Stimulated activated CD8-positive, alpha-beta memory T cell treated with anti-CD3 and anti-CD28 coated beads, Interleukin-2, amount 100 ng/mL, for 48 hours (primary cell): Measurements from ENCODE around the gene ANKRD34B.
A peak's percentile ranks its signal among the peaks of the same experiment; 100 is the strongest.
"Not testable (repeated sequence)": the region's sequence is repeated elsewhere in the genome, so short reads cannot be mapped to it uniquely, and the experiment has no call there.

Experiments
- DNase-seq, 2 donors: peaks; one replicate each; pipeline ENCODE4 v3.0.0-alpha.2; 2020; ENCODE audit warnings: low read depth in 2 of 2

ANKRD34B gene

GRCh38 chr5:80569961-80570786 lies at the start of gene ANKRD34B:
Gene ANKRD34B (minus strand): TSS chr5:80570280. CDS start chr5:80560019, 10,261 bp downstream.
- peak; percentile 25 to 36 for DNase-seq

GRCh38 chr5:80619086-80619485 lies 49.0 kb upstream of the ANKRD34B start:
- no peak for DNase-seq

GRCh38 chr5:80618438-80618837 lies 48.4 kb upstream of the ANKRD34B start:
- DNase-seq = no peak

- no peak for DNase-seq
These were observed 45.3 kb upstream of the ANKRD34B start for GRCh38 chr5:80615266-80615914.

- DNase-seq = no peak
These were observed 39.6 kb upstream of the ANKRD34B start for GRCh38 chr5:80609692-80610091.

- DNase-seq = no peak
These were observed 38.7 kb upstream of the ANKRD34B start for GRCh38 chr5:80608731-80609130.

- DNase-seq = no peak
These were observed 37.8 kb upstream of the ANKRD34B start for GRCh38 chr5:80607832-80608231.

GRCh38 chr5:80607343-80607742 lies 37.3 kb upstream of the ANKRD34B start:
- no peak for DNase-seq

GRCh38 chr5:80600943-80601693 lies 31.0 kb upstream of the ANKRD34B start:
- no peak for DNase-seq

GRCh38 chr5:80597500-80597899 lies 27.4 kb upstream of the ANKRD34B start:
- DNase-seq = no peak

- no peak for DNase-seq
These were observed 24.7 kb upstream of the ANKRD34B start for GRCh38 chr5:80594810-80595209.

- DNase-seq = no peak
These were observed 22.7 kb upstream of the ANKRD34B start for GRCh38 chr5:80592761-80593160.

- DNase-seq = no peak
These were observed 22.0 kb upstream of the ANKRD34B start for GRCh38 chr5:80592105-80592504.

- DNase-seq = no peak
These were observed 21.3 kb upstream of the ANKRD34B start for GRCh38 chr5:80591352-80591751.

GRCh38 chr5:80590766-80591165 lies 20.7 kb upstream of the ANKRD34B start:
- no peak for DNase-seq

- no peak for DNase-seq
These were observed 18.9 kb upstream of the ANKRD34B start for GRCh38 chr5:80588858-80589540.

GRCh38 chr5:80584770-80585169 lies 14.7 kb upstream of the ANKRD34B start:
- no peak for DNase-seq

- not testable (repeated sequence) for DNase-seq
These were observed 10.2 kb upstream of the ANKRD34B start for GRCh38 chr5:80580291-80580690.

- DNase-seq = no peak
These were observed 9.0 kb upstream of the ANKRD34B start for GRCh38 chr5:80579050-80579449.

- DNase-seq = no peak
These were observed 7.6 kb upstream of the ANKRD34B start for GRCh38 chr5:80577707-80578106.

- no peak for DNase-seq
These were observed 6.3 kb upstream of the ANKRD34B start for GRCh38 chr5:80576383-80576782.

GRCh38 chr5:80573062-80573461 lies 3.0 kb upstream of the ANKRD34B start:
- DNase-seq = no peak
